Activated CD4-positive, alpha-beta T cell treated with anti-CD3 and anti-CD28 coated beads for 48 hours (primary cell): ENCODE results near the gene RASGRP2.
"Not testable (repeated sequence)": the region's sequence is repeated elsewhere in the genome, so short reads cannot be mapped to it uniquely, and the experiment has no call there.

Source experiments
- DNase-seq: peaks from one replicate; pipeline ENCODE4 v3.0.0-alpha.2; 2020

RASGRP2 gene

GRCh38 chr11:64717268-64717578 lies 26.7 kb downstream of the RASGRP2 start:
- DNase-seq: no peak

DNA sequence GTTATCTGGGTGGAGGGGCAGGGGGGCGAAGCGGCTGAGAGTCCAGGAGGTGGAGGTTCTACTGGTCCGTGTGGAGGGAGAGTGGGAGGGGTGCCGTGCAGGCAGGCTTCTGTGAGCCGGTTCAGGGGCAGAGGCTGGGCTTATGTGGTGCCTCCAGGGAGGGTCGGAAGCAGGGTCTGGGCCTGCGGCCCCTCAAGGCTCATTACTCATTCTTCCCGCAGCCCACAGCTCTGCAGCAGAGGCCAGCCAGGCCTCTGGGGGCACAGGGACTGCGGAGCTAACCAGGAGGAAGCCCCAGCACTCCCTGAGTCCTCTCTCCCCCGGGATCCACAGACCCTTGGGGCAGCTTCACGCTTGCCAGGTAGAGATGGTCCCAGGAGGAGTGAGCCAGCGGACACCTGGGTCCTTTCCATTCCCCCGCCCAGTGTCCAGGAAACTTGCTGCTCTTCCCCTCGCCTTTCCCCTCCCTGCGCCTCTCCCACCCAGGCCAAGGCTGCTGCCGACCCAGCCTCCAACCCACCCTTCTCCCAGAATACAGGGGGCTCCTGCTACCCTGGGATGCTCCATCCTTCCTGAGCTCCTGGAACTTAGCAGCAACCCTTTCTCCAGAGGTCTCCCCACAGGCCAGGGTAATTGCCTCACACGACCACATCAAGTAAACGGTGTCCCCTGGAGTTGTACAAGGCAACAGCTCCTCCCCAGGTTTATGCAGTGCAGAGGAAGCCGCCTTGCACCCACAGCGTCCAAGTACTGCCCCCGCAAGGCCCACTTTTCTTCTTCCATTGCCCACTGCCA lies 27.3 kb downstream of the RASGRP2 start:
- no peak for DNase-seq

GRCh38 chr11:64715756-64716472 lies 28.0 kb downstream of the RASGRP2 start:
- DNase-seq: no peak

DNA sequence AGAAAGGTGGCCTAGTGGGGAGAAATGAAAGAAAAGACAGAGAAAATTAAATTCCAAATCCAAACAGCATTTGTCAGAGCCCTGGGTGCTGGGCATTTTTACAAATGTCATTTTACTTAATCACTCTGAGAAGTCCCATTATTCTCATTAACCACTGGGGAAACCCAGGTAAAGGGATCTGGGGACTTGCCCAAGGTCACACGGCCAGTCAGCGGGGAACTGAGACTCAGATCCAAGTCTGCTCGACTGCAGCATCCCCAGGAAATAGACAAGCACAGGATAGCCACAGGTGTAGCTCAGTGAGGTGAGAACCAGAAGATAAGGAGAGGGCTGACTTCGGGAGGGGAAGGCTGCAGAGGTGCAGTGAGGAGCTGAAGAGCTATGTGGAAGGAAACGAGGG lies 28.8 kb downstream of the RASGRP2 start:
- no peak for DNase-seq

- DNase-seq: no peak
Measured at GRCh38 chr11:64714666-64715065, 29.3 kb downstream of the RASGRP2 start.

DNA sequence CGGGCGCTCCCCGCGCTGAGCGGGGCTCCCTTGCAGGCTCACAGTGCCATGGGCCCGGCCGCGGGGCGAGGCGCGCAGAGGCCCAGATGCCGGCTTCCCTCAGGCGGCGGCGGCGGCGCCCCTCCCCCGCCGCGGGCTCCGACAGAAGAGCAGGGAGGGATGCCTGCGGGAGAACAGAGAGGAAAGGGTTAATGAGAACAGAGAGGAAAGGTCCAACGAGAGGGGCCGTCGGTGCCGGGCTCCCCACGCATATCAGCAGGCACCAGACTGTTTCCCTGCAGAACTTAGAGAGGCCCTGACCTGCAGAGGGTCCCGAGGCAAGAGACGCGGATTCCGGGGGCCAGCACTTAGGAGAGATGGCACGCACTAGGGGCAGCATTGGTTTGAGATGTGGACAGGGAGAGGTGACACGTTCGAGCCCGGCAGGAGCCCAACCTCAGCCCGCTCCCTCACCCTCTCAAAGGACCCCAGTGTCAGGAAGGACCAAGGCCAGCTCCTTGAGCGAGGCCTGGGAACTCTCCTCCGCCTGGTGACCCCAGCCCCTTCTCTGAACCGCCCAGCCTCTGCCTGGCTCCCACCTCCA lies 30.1 kb downstream of the RASGRP2 start:
- no peak for DNase-seq

DNA sequence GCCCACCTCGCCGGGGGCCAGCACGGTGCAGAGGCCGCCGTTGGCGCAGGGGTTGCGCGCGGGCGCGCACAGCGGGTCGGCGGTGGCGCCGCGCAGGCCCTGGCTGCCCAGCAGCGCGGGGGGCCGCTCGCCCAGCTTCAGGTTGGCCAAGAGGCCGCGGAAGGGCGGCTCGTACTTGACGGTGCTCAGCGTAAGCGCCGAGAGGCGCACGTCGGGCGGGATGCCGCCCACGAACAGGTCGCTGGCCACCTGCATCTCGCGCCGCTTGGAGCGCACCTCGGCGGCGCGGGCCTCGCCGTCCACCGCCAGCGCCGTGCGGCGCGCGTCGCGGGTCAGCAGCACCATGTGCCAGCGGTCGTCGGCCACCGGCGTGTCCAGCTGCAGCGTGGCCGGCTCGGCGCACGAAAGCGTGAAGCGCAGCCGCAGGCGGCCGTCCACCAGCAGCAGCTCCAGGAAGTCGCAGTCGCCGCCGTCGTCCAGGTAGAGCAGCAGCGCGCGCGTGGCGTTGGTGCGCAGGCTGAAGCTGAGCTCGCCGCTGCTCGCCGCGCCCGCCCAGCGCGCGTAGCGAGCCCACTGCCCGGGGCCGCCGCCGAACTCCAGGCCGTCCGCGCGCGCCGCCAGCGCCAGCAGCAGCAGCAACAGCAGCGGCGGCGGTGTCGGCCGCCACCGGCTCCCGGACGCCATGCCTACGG lies 30.8 kb downstream of the RASGRP2 start:
- no peak for DNase-seq

DNA sequence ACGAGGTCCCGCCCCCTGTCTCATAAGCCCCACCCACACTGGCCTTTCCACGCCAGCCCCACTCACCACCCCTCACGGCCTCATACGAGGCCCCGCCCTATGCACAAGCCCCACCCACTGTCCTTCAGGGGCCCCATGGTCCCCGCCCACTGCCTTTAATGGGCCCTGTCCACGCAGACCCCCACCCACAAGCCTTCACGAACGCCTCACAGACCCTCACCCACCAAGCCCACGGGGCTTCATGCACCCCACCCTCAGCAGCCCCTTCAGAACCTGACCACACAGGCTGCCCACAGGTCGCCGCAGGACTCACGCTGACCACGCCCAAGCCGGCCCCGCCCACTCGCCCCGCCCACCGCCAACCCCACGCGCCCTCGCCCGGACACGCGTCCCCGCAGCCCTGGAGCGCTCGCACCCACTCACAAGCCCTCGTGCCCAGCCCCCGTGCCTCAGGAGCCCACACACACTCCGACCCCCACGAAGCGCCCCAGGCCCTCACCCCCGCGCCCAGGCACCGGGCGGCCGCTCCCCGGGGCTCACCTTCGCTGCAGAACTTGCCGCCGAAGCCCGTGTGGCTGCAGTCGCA lies 31.4 kb downstream of the RASGRP2 start:
- peak; percentile 29 for DNase-seq

DNA sequence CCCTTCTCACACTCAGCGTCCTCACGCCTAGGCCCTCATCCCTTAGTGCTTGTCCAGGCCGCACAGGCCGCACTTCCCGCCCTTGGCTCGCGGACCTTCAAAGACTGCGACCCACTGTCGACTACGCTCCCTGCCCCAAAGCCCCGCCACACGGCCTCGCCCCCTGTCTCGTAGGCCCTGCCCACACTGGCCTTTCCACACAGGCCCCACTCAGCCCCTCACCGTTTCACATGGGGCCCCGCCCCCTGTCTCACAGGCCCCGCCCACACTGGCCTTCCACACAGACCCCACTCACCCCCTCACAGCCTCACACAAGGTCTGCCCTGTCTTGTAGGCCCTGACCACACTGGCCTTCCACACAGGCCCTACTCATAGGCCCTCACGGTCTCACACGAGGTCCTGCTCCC lies 32.0 kb downstream of the RASGRP2 start:
- DNase-seq: no peak

GRCh38 chr11:64711138-64711955 lies 32.6 kb downstream of the RASGRP2 start:
- DNase-seq: no peak

GRCh38 chr11:64710418-64711137 lies 33.4 kb downstream of the RASGRP2 start:
- no peak for DNase-seq

GRCh38 chr11:64705501-64705900 lies 38.4 kb downstream of the RASGRP2 start:
- no peak for DNase-seq

- DNase-seq: no peak
Measured at GRCh38 chr11:64703048-64703447, 40.9 kb downstream of the RASGRP2 start.

DNA sequence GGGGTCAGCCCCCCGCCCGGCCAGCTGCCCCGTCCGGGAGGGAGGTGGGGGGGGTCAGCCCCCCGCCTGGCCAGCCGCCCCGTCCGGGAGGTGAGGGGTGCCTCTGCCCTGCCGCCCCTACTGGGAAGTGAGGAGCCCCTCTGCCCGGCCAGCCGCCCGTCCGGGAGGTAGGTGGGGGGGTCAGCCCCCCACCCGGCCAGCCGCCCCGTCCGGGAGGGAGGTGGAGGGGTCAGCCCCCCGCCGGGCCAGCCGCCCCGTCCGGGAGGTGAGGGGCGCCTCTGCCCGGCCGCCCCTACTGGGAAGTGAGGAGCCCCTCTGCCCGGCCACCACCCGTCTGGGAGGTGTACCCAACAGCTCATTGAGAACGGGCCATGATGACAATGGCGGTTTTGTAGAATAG lies 42.0 kb downstream of the RASGRP2 start:
- not testable (repeated sequence) for DNase-seq

GRCh38 chr11:64698427-64698826 lies 45.5 kb downstream of the RASGRP2 start:
- no peak for DNase-seq

GRCh38 chr11:64697663-64698375 lies 46.1 kb downstream of the RASGRP2 start:
- DNase-seq: no peak

DNA sequence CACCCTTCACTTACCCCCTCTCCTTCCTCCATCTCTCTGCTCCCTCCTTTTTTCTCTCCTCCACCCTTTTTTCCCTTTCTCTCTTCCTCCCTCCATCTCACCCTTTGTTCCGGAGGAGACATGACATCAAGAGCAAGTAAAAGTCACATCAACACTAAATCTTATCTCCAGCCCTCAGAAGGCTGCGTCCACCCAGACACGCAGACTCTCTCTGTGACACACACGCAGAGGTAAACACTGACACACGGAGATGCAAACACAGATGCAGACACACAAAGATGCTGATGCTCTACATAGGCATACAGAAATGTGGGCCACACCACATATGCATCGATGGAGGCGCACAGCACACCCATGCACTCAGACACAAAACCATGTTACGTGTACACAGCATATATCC lies 47.9 kb downstream of the RASGRP2 start:
- no peak for DNase-seq

- no peak for DNase-seq
Measured at GRCh38 chr11:64695548-64695947, 48.4 kb downstream of the RASGRP2 start.

DNA sequence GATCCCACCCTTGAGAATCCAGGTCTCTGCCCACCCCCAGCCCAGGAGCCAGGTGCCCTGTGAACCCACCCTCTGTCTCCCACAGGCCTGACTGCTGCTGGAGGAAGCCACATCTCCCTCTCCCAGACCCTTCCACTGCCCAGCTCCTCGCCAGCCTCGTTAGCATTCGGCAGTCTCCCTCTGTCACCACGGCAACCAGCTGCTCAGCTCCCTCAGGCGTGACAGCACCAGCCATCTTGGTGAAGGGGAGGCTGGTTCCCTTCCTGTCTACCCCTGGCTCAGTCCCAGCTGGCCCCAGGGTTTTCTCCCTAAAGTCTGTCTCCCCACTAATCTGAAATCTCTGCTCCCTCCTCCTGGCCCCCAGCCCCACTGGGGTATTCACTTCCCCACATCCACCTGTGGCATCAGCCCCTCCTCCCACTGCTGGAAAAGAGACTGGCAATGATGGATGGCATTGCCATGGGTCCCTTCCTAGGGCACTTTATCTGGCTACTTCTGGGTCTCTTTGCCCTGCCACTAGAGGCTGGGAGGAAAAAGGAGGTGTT lies 49.0 kb downstream of the RASGRP2 start:
- no peak for DNase-seq

GRCh38 chr11:64694026-64694755 lies 49.8 kb downstream of the RASGRP2 start:
- no peak for DNase-seq
